Stimulated activated CD4-positive, alpha-beta T cell treated with anti-CD3 and anti-CD28 coated beads, Interleukin-1b, Interleukin-23, amount 100 ng/mL, for 24 hours (primary cell): Measurements from ENCODE around the gene KLHDC2.
"Not testable (repeated sequence)": the region's sequence is repeated elsewhere in the genome, so short reads cannot be mapped to it uniquely, and the experiment has no call there.

Experiments used
- DNase-seq, 4 experiments: peaks; one replicate each; pipeline ENCODE4 v3.0.0-alpha.2; 2020; ENCODE audit warnings: low read depth in 4 of 4, low spot score in 1 of 4

Gene KLHDC2

DNA sequence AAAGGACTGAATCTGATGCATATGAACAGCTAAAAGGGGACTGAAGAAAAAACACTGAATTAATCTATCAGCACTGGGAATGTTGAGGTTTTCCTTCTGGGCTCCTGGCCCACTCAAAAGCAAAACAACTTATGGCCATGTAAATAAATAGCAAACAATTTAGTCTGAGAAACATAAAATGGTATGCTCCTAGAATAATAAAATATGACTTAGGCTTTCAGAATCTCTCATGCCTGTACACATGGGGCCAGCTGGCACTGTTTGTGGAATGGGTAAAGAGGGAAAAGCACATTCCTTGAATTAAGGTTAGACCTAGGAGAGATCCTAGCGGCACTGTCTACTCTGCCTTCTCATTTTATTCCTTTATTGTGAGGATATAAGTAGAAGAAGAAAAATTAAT is 6.2 kb downstream of the KLHDC2 start:
- no peak for DNase-seq

DNA sequence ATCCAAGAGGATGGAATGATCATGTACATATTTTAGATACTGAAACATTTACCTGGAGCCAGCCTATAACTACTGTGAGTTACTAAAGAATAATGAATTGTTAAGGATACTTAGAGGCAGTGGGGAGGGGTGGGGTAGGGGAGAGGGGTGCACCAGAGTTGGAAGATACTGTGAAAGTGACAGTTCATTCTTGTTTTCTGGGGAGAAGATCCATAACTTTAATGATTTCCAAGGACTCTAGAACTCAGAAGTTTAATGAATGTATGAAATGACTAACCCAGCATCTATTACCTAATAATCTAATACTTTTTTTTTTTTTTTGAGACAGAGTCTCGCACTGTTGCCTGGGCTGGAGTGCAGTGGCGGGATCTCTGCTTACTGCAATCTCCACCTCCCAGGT is 10.5 kb downstream of the KLHDC2 start:
- no peak for DNase-seq

- not testable (repeated sequence) for DNase-seq
These were observed 13.1 kb downstream of the KLHDC2 start for GRCh38 chr14:49781040-49781439.

DNA sequence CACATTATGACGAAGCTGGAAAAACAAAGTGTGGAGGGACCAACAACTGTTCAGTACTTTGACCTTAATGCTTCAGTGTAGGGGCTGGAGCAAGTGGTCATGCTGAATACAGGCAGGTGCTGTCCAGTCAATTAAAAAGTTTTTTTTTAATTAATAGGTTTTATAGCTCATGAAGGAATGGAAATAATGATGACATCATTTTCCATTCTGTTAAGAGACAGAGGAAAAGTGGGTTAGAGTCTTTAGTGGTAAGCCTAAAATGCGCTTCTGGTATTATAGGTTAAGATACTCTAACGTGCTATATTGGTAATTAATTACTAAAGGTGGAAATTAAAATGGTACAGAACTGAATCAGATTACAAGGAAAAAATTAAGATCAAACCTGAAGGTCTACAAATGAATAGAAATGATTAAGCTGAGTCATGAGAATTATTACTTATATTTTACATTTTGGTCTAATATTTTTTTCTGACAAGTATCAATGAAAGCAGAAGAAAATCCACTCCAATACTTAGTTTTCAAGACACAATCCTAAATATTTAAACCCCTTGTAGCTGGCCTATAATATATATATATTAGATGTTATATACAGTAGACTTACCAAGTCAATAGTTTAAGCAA is 15.6 kb downstream of the KLHDC2 start:
- DNase-seq: no peak

GRCh38 chr14:49786315-49786714 is 18.4 kb downstream of the KLHDC2 start:
- DNase-seq: no peak

- DNase-seq: no peak
These were observed 24.7 kb downstream of the KLHDC2 start for GRCh38 chr14:49792618-49793017.

DNA sequence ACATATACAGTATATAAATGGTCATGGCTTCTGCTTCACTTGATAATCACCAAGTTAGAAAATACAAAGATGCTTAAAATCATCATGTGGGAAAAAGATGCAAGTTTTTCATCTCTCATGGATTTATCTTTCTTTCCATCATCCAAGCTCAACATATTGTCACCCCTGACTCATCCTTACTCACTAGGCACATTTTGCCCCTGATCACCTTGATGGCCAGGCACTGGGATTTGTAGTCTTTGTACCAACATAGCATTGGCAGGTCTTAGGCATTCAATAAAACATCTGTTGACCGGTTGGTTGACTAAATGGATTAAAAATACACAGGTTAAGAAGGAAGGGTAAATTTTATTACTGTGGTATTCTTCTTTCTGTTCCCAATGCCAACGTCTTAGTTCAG is 28.1 kb downstream of the KLHDC2 start:
- no peak for DNase-seq

DNA sequence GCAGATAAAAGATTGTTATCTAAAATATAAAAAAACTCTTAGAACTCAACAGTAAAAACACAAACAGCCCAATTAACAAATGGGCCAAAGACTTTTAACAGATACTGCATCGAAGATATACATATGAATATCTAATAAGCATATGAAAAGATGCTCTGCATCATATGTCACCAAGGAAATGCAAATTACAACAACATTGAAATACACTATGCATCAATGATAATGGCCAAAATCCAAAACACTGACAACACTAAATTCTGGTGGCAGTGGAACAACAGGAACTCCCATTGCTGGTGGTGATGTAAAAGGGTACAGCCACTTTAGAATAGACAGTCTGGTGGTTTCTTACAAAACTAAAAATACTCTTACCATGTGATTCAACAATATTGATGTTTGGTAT is 40.8 kb downstream of the KLHDC2 start:
- no peak for DNase-seq

- DNase-seq: not testable (repeated sequence)
These were observed 48.2 kb downstream of the KLHDC2 start for GRCh38 chr14:49816118-49816517.

- DNase-seq: no peak
These were observed 48.9 kb downstream of the KLHDC2 start for GRCh38 chr14:49816844-49817243.

GRCh38 chr14:49820176-49820575 is 52.2 kb downstream of the KLHDC2 start:
- no peak for DNase-seq

- DNase-seq: no peak
These were observed 60.7 kb downstream of the KLHDC2 start for GRCh38 chr14:49828640-49829039.
